ENCODE data around the gene SEMA3A.

DNA sequence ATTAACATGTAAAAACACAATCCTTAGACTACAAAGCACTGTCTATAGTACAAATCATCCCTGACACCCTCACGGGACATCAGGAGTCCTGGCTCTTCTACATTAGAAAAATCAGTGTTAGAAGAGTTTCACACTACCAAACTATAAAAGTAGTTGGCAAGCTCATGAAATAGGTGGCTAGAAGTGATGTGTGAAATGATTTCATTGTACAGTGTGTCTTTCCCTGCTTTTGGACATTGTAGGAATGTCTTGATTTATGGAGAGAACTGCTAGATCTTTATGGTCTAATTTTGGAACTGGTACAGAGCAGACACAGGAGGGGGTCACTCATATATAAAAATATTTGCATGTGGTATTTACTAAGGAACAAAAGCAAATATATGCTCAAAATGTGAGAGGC lies 33.2 kb downstream of the SEMA3A start:
- TF ChIP-seq, protein P1, sequence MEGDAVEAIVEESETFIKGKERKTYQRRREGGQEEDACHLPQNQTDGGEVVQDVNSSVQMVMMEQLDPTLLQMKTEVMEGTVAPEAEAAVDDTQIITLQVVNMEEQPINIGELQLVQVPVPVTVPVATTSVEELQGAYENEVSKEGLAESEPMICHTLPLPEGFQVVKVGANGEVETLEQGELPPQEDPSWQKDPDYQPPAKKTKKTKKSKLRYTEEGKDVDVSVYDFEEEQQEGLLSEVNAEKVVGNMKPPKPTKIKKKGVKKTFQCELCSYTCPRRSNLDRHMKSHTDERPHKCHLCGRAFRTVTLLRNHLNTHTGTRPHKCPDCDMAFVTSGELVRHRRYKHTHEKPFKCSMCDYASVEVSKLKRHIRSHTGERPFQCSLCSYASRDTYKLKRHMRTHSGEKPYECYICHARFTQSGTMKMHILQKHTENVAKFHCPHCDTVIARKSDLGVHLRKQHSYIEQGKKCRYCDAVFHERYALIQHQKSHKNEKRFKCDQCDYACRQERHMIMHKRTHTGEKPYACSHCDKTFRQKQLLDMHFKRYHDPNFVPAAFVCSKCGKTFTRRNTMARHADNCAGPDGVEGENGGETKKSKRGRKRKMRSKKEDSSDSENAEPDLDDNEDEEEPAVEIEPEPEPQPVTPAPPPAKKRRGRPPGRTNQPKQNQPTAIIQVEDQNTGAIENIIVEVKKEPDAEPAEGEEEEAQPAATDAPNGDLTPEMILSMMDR (conservative IDR thresholded peaks at IDR 0.05; ENCODE audit: low read length), result no peak
- TF ChIP-seq EZH2phosphoT487 (IDR thresholded peaks at IDR 0.05; ENCODE audit: borderline replicate concordance, low read depth, low read length), result no peak

All from OCI-LY7 (cell line).